ENCODE data around the gene UHRF1. TPM values are rescaled to one million over a fixed set of nuclear protein-coding genes. Genes with fewer than 3 reads are reported as not detected.
A peak's percentile ranks its signal among the peaks of the same experiment; 100 is the strongest.

UHRF1 gene
- total and polyA plus RNA-seq, 2 donors from 2014 or later = 0.19 to 3.1 TPM

GRCh38 chr19:4985551-4985991 is 76.3 kb downstream of the UHRF1 start:
- intact Hi-C loops (cut with DNase I) = no loop called here
- H3K4me3 ChIP-seq (ENCODE audit: low read length in 3 of 3) = no peak overlapping the region
- TF ChIP-seq CTCF (IDR thresholded peaks at IDR 0.05; ENCODE audit: borderline replicate concordance, extremely low read depth, insufficient read depth) = no peak
- H3K9ac ChIP-seq (ENCODE audit: low read length in 3 of 3) = no peak overlapping the region
- FAIRE-seq = no peak
- no peaks in the 10 kb centered on the region for H3K36me3 ChIP-seq (ENCODE audit: control insufficient read depth in 2 of 3, insufficient read depth in 3 of 3, low read length in 3 of 3)
- no peaks in the 10 kb centered on the region for H3K27me3 ChIP-seq (ENCODE audit: control insufficient read depth, insufficient read depth, low read length)
- no peak for DNase-seq
- H3K4me1 ChIP-seq (ENCODE audit: control insufficient read depth in 2 of 3, insufficient read depth in 2 of 3, low read depth in 1 of 3, low read length in 3 of 3) = peaks cover 0 to 30% (median 15%) of the 10 kb centered on the region in 3 donors
- H3K27ac ChIP-seq (ENCODE audit: low read depth in 2 of 2, low read length in 2 of 2) = no peak overlapping the region
- no peaks in the 10 kb centered on the region for H3K9me3 ChIP-seq (ENCODE audit: control insufficient read depth in 2 of 3, insufficient read depth in 1 of 3, low read length in 3 of 3)

GRCh38 chr19:4986056-4986455 is 76.8 kb downstream of the UHRF1 start:
- FAIRE-seq = no peak
- no peak overlapping the region for H3K27ac ChIP-seq (ENCODE audit: low read depth in 2 of 2, low read length in 2 of 2)
- H3K9ac ChIP-seq (ENCODE audit: low read length in 3 of 3) = no peak overlapping the region
- H3K36me3 ChIP-seq (ENCODE audit: control insufficient read depth in 2 of 3, insufficient read depth in 3 of 3, low read length in 3 of 3) = no peaks in the 10 kb centered on the region
- no peak for DNase-seq
- H3K27me3 ChIP-seq (ENCODE audit: control insufficient read depth, insufficient read depth, low read length) = no peaks in the 10 kb centered on the region
- peaks cover 0 to 30% (median 15%) of the 10 kb centered on the region in 3 donors for H3K4me1 ChIP-seq (ENCODE audit: control insufficient read depth in 2 of 3, insufficient read depth in 2 of 3, low read depth in 1 of 3, low read length in 3 of 3)
- no peak overlapping the region for H3K4me3 ChIP-seq (ENCODE audit: low read length in 3 of 3)
- intact Hi-C loops (cut with DNase I) = no loop called here
- H3K9me3 ChIP-seq (ENCODE audit: control insufficient read depth in 2 of 3, insufficient read depth in 1 of 3, low read length in 3 of 3) = no peaks in the 10 kb centered on the region
- no peak for TF ChIP-seq CTCF (IDR thresholded peaks at IDR 0.05; ENCODE audit: borderline replicate concordance, extremely low read depth, insufficient read depth)

- DNase-seq (peak in 2 of 5 donors; percentile 52 to 57), FAIRE-seq (no peak)
- no peak overlapping the region for H3K27ac ChIP-seq (ENCODE audit: low read depth in 2 of 2, low read length in 2 of 2)
- intact Hi-C loops (cut with DNase I) = no loop called here
- no peak overlapping the region for H3K9ac ChIP-seq (ENCODE audit: low read length in 3 of 3)
- H3K27me3 ChIP-seq (ENCODE audit: control insufficient read depth, insufficient read depth, low read length) = no peaks in the 10 kb centered on the region
- no peak for TF ChIP-seq CTCF (IDR thresholded peaks at IDR 0.05; ENCODE audit: borderline replicate concordance, extremely low read depth, insufficient read depth)
- H3K9me3 ChIP-seq (ENCODE audit: control insufficient read depth in 2 of 3, insufficient read depth in 1 of 3, low read length in 3 of 3) = no peaks in the 10 kb centered on the region
- peaks cover 0 to 30% (median 15%) of the 10 kb centered on the region in 3 donors for H3K4me1 ChIP-seq (ENCODE audit: control insufficient read depth in 2 of 3, insufficient read depth in 2 of 3, low read depth in 1 of 3, low read length in 3 of 3)
- H3K36me3 ChIP-seq (ENCODE audit: control insufficient read depth in 2 of 3, insufficient read depth in 3 of 3, low read length in 3 of 3) = no peaks in the 10 kb centered on the region
- H3K4me3 ChIP-seq (ENCODE audit: low read length in 3 of 3) = no peak overlapping the region
Observed at GRCh38 chr19:4986471-4986891, 77.2 kb downstream of the UHRF1 start.

- Histone ChIP-seq H3K36me3 (ENCODE audit: control insufficient read depth in 2 of 3, insufficient read depth in 3 of 3, low read length in 3 of 3) (no peaks in the 10 kb centered on the region), H3K27ac (ENCODE audit: low read depth in 2 of 2, low read length in 2 of 2) (no peak overlapping the region), H3K4me3 (ENCODE audit: low read length in 3 of 3) (no peak overlapping the region), H3K9me3 (ENCODE audit: control insufficient read depth in 2 of 3, insufficient read depth in 1 of 3, low read length in 3 of 3) (no peaks in the 10 kb centered on the region), H3K27me3 (ENCODE audit: control insufficient read depth, insufficient read depth, low read length) (no peaks in the 10 kb centered on the region), H3K9ac (ENCODE audit: low read length in 3 of 3) (no peak overlapping the region), H3K4me1 (ENCODE audit: control insufficient read depth in 2 of 3, insufficient read depth in 2 of 3, low read depth in 1 of 3, low read length in 3 of 3) (peaks cover 0 to 30% (median 15%) of the 10 kb centered on the region in 3 donors)
- intact Hi-C loops (cut with DNase I) = no loop called here
- DNase-seq (peak in 2 of 5 donors; percentile 26 to 48), FAIRE-seq (no peak)
- no peak for TF ChIP-seq CTCF (IDR thresholded peaks at IDR 0.05; ENCODE audit: borderline replicate concordance, extremely low read depth, insufficient read depth)
Observed at GRCh38 chr19:4987256-4987655, 78.0 kb downstream of the UHRF1 start.
